ENCODE data around the gene IL5RA. TPM values are rescaled to one million over a fixed set of nuclear protein-coding genes. Genes with fewer than 3 reads are reported as not detected.

IL5RA gene
- polyA plus RNA-seq, 4 donors: 0.41 to 0.69 (median 0.53) TPM

DNA sequence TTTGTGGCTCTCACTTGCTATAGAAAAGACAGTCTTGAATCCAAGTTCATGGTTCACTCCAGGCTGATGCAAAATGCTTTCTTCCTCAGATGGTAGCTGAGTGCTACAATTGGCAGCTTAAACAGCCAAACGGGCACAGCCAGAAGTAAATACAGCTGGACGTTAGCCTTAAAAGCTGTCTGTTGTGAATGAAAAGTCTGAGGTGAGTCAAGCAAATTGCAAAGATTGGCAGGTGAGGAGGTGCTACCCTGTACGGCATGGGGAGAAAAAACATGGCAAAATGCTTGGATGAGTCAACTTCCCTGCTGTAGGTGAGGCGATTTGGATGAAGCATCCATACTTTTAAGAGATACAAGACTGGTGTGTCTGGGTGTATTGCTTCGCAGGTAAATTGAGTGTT is 40.5 kb downstream of the IL5RA start:
- no peak for DNase-seq (ENCODE audit: low read depth in 4 of 4, low spot score in 2 of 4)

DNA sequence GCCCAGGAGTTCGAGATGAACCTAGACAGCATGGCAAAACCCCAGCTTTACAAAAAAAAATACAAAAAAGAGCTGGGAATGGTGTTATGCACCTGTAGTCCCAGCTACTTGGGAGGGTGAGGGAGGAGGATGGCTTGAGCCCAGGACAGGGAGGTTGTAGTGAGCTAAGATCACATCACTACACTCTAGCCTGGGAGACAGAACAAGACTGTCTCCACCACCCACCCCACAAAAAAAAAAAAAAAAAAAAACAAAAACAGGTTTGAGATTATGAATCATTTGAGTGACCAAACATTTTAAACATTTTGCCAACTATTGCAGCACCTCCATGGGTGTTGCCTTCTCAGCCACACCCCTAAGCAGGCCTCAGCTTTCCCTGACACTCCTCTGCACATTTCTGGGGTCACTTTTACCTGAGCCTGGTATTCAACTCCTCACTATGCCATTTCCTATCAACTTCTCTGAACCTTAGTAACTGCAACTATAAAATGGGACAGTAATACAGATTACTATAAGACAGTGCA is 41.8 kb downstream of the IL5RA start:
- DNase-seq (ENCODE audit: low read depth in 4 of 4, low spot score in 2 of 4): no peak

DNA sequence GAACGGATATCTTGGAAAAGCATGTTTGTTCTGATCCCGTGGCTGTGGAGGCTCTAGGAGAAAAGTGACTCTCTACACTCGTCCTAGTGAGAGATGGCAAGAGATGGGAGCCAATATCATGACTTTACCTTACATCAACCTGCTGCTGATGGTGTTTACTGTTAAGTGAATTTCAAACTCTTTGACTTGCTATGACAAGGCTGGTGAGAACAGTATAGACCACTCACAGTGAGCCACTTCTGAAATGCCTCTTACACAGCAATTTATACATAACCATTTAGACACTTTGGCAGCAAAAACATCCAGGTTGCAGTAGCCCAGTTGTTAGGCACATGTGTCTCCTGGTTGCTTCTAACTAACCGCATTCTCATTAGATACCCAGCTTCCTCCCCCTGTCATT is 43.3 kb downstream of the IL5RA start:
- no peak for DNase-seq (ENCODE audit: low read depth in 4 of 4, low spot score in 2 of 4)

DNA sequence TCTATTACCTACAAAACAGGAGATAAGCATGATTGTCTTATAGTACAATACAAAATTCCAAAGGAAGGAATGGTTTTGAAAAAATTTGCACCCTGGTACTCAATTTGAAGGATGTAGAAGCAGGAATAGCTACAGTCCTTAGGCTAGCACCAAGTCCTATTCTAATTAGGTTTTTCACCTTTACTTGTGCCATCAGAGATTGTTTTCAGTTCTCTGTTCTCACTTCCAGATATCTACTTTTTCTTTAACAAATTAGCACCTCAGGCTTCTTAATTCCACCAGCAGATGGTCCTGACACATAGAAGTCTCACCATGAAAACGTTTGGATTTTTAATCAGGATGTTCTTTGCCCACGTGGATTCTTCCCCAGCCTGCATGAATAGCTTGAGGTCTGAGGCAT is 43.8 kb downstream of the IL5RA start:
- no peak for DNase-seq (ENCODE audit: low read depth in 4 of 4, low spot score in 2 of 4)

DNA sequence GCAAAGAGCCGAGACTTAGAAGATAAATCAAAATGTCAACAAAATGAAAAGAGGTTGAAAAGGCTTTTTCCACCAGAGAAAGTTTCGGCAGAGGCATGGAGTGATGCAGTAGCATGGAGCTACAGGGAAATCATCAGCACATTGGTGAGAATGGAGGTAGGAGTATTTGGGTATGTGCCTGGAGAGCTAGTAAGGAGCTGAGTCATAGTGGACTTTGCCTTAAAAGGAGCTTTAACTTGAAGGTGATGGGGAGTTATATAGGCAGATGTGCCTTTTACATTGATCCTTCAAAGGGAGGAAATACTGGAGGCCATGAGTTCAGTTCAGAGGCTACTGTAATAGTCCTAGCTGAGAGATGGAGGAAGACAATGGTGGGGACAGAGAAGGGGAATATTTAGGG is 44.3 kb downstream of the IL5RA start:
- DNase-seq (ENCODE audit: low read depth in 4 of 4, low spot score in 2 of 4): no peak

DNA sequence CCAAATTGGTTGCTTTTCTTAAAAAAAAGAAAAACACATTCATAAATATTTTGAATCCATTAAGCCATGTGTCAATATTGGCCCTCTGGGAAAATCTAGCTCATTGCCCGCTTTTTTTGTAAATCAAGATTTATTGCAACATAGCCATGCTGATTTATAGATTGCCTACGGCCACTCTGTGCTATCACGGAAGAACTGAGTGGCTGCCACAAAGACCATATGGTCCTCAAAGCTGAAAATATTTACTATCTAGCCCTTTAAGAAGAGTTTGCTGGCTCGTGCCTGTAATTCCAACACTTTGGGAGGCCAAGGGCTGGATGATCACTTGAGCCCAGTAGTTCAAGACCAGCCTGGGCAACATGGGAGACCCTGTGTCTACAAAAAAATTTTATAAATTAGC is 45.9 kb downstream of the IL5RA start:
- DNase-seq (ENCODE audit: low read depth in 4 of 4, low spot score in 2 of 4): no peak

DNA sequence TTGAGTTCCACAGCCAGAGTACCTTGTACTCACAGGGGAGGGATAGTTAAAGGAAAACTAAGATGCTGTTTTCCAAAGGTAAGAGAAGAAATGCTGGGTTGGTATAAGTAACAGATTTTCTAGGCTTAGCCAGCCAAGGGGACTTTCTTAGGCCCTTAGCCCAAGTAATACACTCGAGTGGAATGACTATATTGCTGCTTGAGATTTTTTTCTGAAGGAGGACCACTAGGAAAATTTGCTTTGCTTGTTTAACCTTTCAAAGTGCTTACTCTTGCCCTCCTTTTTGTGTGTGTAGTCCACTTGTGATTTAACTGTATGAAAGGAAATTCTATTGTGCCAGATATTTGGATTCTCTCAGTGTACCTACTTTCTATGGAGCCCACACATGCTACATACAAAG is 50.5 kb downstream of the IL5RA start:
- DNase-seq (ENCODE audit: low read depth in 4 of 4, low spot score in 2 of 4): no peak

DNA sequence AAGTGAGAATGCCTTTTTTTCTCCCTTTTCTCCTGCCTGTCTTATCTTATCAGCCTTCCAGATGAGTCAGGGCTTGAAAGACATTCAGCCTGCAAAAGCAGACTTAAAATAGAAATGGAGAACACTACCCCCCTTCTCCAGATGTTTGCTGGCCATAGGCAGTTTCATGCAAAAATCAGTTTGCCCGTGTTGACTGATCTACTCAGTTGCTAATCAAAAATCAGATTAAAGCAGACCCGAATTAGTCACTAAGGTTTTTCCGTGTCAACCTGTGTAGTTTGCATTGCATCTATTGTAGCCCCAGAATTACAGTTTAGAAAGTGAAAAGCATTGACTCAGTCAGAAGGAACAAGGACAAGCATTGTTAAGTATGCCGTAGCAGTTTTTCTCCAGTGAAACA is 56.2 kb downstream of the IL5RA start:
- DNase-seq (ENCODE audit: low read depth in 4 of 4, low spot score in 2 of 4): no peak

DNA sequence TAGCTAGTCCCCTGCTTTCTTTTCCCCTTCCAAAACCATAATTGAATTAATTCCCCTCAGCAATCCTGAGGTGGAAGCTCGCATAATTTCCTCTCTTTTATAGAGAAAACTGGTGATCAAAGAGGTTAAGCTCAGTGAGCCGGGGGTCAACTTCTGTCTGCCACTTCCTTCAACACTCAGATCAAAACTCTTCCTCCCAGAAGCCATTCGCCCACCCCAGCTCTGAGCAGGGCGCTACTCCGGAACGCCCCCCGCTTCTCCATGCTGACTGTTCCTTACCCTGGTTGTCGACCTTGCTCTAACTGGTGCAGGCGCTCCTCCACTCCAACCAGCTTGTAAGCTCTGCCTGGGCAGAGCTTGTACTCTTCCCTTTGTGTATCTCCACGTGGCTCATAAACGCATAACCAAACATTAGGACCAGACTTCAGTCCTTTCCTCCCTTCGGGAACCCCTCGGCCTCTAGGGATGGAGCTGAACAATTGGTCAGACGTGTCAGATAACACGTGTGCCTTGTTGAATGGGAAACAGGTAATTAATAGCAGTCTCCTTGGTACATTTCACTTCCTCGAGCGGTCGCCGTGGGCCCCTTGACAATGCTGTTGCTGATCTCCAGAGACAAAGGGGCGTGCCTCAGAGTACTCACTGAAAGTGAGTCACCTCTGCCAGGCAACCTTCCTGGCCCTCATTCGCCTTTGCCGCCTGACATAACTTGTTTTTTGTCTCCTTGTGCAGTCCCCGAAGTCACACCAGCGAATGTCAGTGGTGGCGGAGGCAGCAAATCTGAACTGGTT is 71.8 kb downstream of the IL5RA start:
- no peak for DNase-seq (ENCODE audit: low read depth in 4 of 4, low spot score in 2 of 4)

DNA sequence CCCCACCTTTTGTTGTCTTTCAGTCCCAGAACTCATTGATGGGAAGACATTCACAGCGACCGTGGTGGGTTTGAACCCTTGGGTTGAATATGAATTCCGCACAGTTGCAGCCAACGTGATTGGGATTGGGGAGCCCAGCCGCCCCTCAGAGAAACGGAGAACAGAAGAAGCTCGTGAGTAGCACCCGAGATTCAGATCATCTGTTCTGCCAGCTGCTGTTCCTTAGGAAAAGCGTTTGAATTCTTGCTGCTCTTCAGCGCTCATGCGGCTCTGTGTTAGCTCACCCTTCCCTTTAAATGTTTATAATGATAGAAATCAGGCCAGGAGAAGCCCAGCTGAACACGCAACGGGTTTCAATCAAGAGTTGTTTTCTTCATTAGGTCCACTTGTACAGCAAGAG is 73.0 kb downstream of the IL5RA start:
- no peak for DNase-seq (ENCODE audit: low read depth in 4 of 4, low spot score in 2 of 4)

DNA sequence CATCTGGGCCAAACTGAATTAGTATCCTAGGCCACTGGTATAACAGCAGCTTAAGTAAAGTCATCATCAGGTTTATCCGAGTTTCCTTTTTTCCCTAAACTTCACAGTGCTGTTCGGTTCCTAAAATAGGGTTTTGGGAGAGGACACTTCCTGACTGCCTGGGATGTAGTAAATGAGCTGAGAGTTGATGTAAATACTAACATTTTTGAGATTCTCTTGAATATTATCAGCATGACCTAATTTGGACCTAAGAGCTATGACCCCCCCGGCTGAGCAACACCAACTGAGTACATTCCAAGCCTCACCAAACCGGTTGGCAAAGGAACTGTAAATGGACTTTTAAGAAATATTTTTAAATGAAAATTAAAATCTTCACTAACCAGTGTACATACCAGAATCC is 78.8 kb downstream of the IL5RA start:
- no peak for DNase-seq (ENCODE audit: low read depth in 4 of 4, low spot score in 2 of 4)

DNA sequence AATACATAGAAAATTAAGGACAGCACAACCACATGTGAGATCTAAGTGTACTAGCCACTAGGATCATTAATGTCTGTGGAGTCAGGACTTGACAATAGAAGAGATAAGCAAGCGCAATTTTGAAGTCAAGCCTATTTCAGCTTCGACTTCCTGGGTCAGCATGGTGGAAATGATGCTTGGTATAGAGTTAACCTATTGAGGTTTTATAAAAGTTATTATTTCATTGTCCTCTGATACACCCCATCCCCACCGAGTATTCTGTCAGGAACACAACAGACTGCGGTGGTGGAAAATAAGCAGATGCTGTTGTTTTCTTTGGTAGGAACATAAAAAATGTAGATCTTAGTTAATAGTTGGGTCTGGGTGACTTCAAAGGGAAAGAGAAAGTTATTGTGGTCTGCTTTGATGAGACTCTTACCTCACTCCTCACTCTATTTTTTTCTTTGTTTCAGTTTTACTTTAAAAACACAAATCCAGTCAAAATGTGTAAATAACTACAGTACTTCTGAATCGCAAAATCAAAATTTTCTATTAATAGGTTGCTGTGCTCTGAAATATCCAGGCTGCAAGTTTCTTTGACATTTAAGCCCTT is 82.1 kb downstream of the IL5RA start:
- DNase-seq (ENCODE audit: low read depth in 4 of 4, low spot score in 2 of 4): no peak

DNA sequence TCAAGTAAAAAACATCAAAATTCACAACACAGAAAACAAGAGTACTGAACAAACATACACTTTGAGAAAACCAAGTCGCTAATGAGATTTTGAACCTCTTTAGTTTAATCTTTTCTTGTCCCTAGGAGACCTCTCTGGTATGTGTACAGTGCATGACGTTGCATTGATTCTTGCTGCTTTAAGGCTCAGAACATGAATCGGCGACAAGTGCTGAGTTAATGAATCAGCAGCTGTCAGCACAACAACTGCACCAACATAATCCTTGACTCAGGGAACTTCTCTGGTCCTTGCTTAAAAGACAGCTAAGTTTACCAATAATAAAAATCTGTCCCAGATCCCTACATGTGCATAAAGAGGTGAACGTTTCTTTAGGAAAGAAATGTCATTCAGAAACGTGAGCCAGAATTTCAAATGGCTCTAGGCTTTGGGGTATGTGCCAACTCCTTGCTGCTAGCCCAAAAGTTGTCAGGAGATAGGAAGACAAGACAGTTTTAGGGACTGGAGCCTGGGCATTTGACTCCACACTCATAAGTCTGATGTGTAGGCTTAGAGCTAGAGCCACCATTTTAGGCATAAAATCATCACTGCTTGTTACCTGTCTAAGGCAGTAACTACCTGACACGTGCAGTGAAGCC is 86.9 kb downstream of the IL5RA start:
- DNase-seq (ENCODE audit: low read depth in 4 of 4, low spot score in 2 of 4): no peak

DNA sequence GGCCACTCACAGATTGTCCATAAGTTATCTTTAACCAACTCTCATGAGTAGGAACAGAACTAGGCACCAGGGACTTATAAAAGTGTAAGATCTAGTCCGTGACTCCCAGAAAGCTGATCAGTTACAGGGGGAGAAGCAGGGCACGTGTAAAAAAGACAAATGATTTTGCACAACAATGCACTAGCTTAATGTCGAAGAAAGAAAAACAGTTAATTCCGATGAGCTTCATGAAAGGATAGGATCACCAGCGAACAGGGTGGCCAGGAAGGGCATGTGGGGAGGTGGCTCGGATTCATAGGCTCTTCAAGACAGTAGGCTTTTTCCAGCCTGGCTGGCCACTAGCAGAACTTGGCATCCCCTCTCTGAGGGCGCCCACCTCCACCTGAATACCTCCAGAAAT is 90.0 kb downstream of the IL5RA start:
- DNase-seq (ENCODE audit: low read depth in 4 of 4, low spot score in 2 of 4): no peak

Other genes starting within 250 kb of the IL5RA start
- 10 to 100 TPM; 28.3 to 46.4 (median 34.3) TPM for gene TRNT1, start 16.6 kb upstream of the IL5RA start, polyA plus RNA-seq (ENCODE audit: insufficient read length in 4 of 4)
- gene CRBN, start 69.3 kb upstream of the IL5RA start, polyA plus RNA-seq (ENCODE audit: insufficient read length in 4 of 4): 10 to 100 TPM; 58.4 to 88.4 (median 69.1) TPM

All from left renal cortex interstitium (tissue), 4 donors.